ENCODE data around the gene DUSP15.

DUSP15 gene

GRCh38 chr20:31906001-31906400, 35.7 kb upstream of the DUSP15 start:
- Histone ChIP-seq H3K79me2 (ENCODE audit: control insufficient read depth, low read length) (no peaks in the 10 kb centered on the region), H3K36me3 (ENCODE audit: control insufficient read depth, low read length) (no peaks in the 10 kb centered on the region), H3K27me3 (ENCODE audit: control insufficient read depth, low read length) (no peaks in the 10 kb centered on the region), H3K9me3 (ENCODE audit: control insufficient read depth, insufficient read depth, low read length) (no peaks in the 10 kb centered on the region), H3K4me2 (ENCODE audit: low read length) (no peak overlapping the region), H3F3A (ENCODE audit: control insufficient read depth, insufficient read depth) (no peaks in the 10 kb centered on the region), H3K27ac (ENCODE audit: low read depth, low read length) (no peak overlapping the region), H3K4me1 (ENCODE audit: control insufficient read depth, low read length) (no peaks in the 10 kb centered on the region), H4K20me1 (ENCODE audit: control insufficient read depth, insufficient read depth, low read depth, low read length) (no peaks in the 10 kb centered on the region), H3K4me3 (ENCODE audit: low read length) (no peak overlapping the region), H3K9me2 (replicated peaks; ENCODE audit: control insufficient read depth, low read length) (no peaks in the 10 kb centered on the region)
- TF ChIP-seq CTCF (IDR thresholded peaks at IDR 0.05; ENCODE audit: low read depth, low read length, poor library complexity, severe bottlenecking) (no peak), EZH2phosphoT487 (IDR thresholded peaks at IDR 0.05; ENCODE audit: borderline replicate concordance, low read length) (no peak)

GRCh38 chr20:31903627-31904386, 33.5 kb upstream of the DUSP15 start:
- no peaks in the 10 kb centered on the region for H3K79me2 ChIP-seq (ENCODE audit: control insufficient read depth, low read length)
- no peak overlapping the region for H3K4me2 ChIP-seq (ENCODE audit: low read length)
- no peaks in the 10 kb centered on the region for H3K36me3 ChIP-seq (ENCODE audit: control insufficient read depth, low read length)
- H3K27ac ChIP-seq (ENCODE audit: low read depth, low read length): no peak overlapping the region
- H3K4me3 ChIP-seq (ENCODE audit: low read length): no peak overlapping the region
- H3K9me3 ChIP-seq (ENCODE audit: control insufficient read depth, insufficient read depth, low read length): no peaks in the 10 kb centered on the region
- no peaks in the 10 kb centered on the region for H3K4me1 ChIP-seq (ENCODE audit: control insufficient read depth, low read length)
- no peaks in the 10 kb centered on the region for H3K9me2 ChIP-seq (replicated peaks; ENCODE audit: control insufficient read depth, low read length)
- H3K27me3 ChIP-seq (ENCODE audit: control insufficient read depth, low read length): no peaks in the 10 kb centered on the region
- H4K20me1 ChIP-seq (ENCODE audit: control insufficient read depth, insufficient read depth, low read depth, low read length): no peaks in the 10 kb centered on the region
- TF ChIP-seq CTCF (IDR thresholded peaks at IDR 0.05; ENCODE audit: low read depth, low read length, poor library complexity, severe bottlenecking) (no peak), EZH2phosphoT487 (IDR thresholded peaks at IDR 0.05; ENCODE audit: borderline replicate concordance, low read length) (no peak)
- H3F3A ChIP-seq (ENCODE audit: control insufficient read depth, insufficient read depth): no peaks in the 10 kb centered on the region

GRCh38 chr20:31901615-31902014, 31.3 kb upstream of the DUSP15 start:
- Histone ChIP-seq H3K4me1 (ENCODE audit: control insufficient read depth, low read length) (no peaks in the 10 kb centered on the region), H3K79me2 (ENCODE audit: control insufficient read depth, low read length) (no peaks in the 10 kb centered on the region), H3F3A (ENCODE audit: control insufficient read depth, insufficient read depth) (no peaks in the 10 kb centered on the region), H3K4me3 (ENCODE audit: low read length) (no peak overlapping the region), H3K4me2 (ENCODE audit: low read length) (no peak overlapping the region), H3K36me3 (ENCODE audit: control insufficient read depth, low read length) (no peaks in the 10 kb centered on the region), H3K9me2 (replicated peaks; ENCODE audit: control insufficient read depth, low read length) (no peaks in the 10 kb centered on the region), H3K27ac (ENCODE audit: low read depth, low read length) (no peak overlapping the region), H3K9me3 (ENCODE audit: control insufficient read depth, insufficient read depth, low read length) (no peaks in the 10 kb centered on the region), H3K27me3 (ENCODE audit: control insufficient read depth, low read length) (no peaks in the 10 kb centered on the region), H4K20me1 (ENCODE audit: control insufficient read depth, insufficient read depth, low read depth, low read length) (no peaks in the 10 kb centered on the region)
- no peak for TF ChIP-seq CTCF (IDR thresholded peaks at IDR 0.05; ENCODE audit: low read depth, low read length, poor library complexity, severe bottlenecking)
- no peak for TF ChIP-seq EZH2phosphoT487 (IDR thresholded peaks at IDR 0.05; ENCODE audit: borderline replicate concordance, low read length)

Data from DOHH2 (cell line).